ENCODE measurements around the gene PTCHD4.

DNA sequence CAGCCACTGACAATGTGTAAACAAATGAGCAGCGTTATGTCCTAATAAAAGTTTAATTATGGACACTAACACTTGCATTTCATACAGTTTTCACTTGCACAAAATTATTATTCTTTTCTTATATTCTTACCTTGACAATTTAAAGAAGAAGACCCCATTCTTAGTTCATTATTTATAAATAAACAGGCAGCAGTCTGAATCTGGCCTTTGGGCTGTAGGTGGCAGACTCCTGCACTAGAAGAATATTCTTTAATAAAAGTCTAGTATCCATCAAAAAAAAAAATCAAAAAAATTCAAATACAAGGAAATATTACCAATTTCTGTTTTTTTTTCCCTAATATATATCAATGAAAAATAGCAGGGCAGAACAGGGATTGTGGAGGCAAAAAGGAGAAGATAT lies 24.8 kb downstream of the PTCHD4 start:
- TF ChIP-seq EZH2 (IDR thresholded peaks at IDR 0.05; ENCODE audit: insufficient read depth, poor library complexity, severe bottlenecking) (no peak), EZH2phosphoT487 (IDR thresholded peaks at IDR 0.05; ENCODE audit: insufficient read depth, low read depth) (no peak)

All from GM23248 (cell line).